MCF 10A (cell line): ENCODE measurements around the gene HSPB6. TPM values are rescaled to one million over a fixed set of nuclear protein-coding genes. Genes with fewer than 3 reads are reported as not detected.
A peak's percentile ranks its signal among the peaks of the same experiment; 100 is the strongest.

Experiments
- BruUV-seq: library from RNA; stranded (reverse); fragments of 400-500 nt; replicated peaks from 2 replicates; lab custom pipeline; 2021; lab: Mats Ljungman, UMichigan
- CTCF ChIA-PET: fragments of 300-600 bp; sonication (Branson Sonifier 250); formaldehyde crosslinking; extraction: SDS; loops from one replicate; lab custom pipeline; 2021; ENCODE audit warnings: antibody characterized with exemption, inconsistent platforms; lab: Yijun Ruan, JAX
- POLR2A ChIA-PET: fragments of 300-600, 350-650 bp; sonication (Branson Sonifier 250); formaldehyde crosslinking; extraction: SDS; loops from one replicate; lab custom pipeline; 2020; ENCODE audit warnings: antibody characterized with exemption, inconsistent platforms; lab: Yijun Ruan, JAX
- DNase-seq: peaks from one replicate; pipeline ENCODE4 v3.0.0-alpha.2; 2018; ENCODE audit not compliant: unreplicated experiment
- H3K27ac Mint-ChIP-seq: one replicate; pipeline ENCODE4 v1.8.0; 2022; ENCODE audit warnings: mild to moderate bottlenecking, low read depth, mixed read lengths; ENCODE audit not compliant: unreplicated experiment
- H3K27me3 Mint-ChIP-seq: one replicate; pipeline ENCODE4 v1.8.0; 2022; ENCODE audit warnings: mixed read lengths; ENCODE audit not compliant: insufficient read depth, unreplicated experiment
- H3K36me3 Mint-ChIP-seq: one replicate; pipeline ENCODE4 v1.8.0; 2022; ENCODE audit warnings: mild to moderate bottlenecking, moderate library complexity, mixed read lengths; ENCODE audit not compliant: insufficient read depth, unreplicated experiment
- H3K4me1 Mint-ChIP-seq: one replicate; pipeline ENCODE4 v1.8.0; 2022; ENCODE audit warnings: mixed read lengths; ENCODE audit not compliant: insufficient read depth, unreplicated experiment
- H3K4me3 Mint-ChIP-seq: one replicate; pipeline ENCODE4 v1.8.0; 2022; ENCODE audit warnings: mild to moderate bottlenecking, moderate library complexity, mixed read lengths; ENCODE audit not compliant: unreplicated experiment
- H3K9me3 Mint-ChIP-seq: one replicate; pipeline ENCODE4 v1.8.0; 2022; ENCODE audit warnings: mixed read lengths; ENCODE audit not compliant: unreplicated experiment
- intact Hi-C: fragments of 100-400 bp; cut with micrococcal nuclease; formaldehyde crosslinking; loops from 2 replicates; pipeline ENCODE4 v1.14.1; 2022
- total RNA-seq: library from RNA; stranded (reverse); gene quantifications from 2 replicates; pipeline ENCODE4 v1.2.3, GENCODE V29; 2022
- TF ChIP-seq, protein P1 (sequence below): fragments of 200-600 bp; IDR thresholded peaks from one replicate; pipeline ENCODE4 v1.8.0; 2022; ENCODE audit warnings: antibody characterized with exemption, mild to moderate bottlenecking; ENCODE audit not compliant: unreplicated experiment

Gene HSPB6
- total RNA-seq, 1 experiment from 2014 or later = 0.21 TPM

GRCh38 chr19:35742121-35742724, 14.6 kb downstream of the HSPB6 start, which contains the start of gene IGFLR1:
Gene IGFLR1 (minus strand): TSS chr19:35742452. CDS start chr19:35741180, 1,272 bp downstream.
- ChIA-PET CTCF (no interaction called here), POLR2A (interaction anchor here (0.6 kb wide), 1 partner anchor 135 kb away, joined by 3 read pairs; no protein-coding TSS in a partner anchor)
- Mint-ChIP-seq H3K4me1 (peaks cover 20% of the 10 kb centered on the region), H3K27ac (no peak within 1 kb of the TSS), H3K9me3 (no peaks in the 10 kb centered on the region), H3K4me3 (no peak within 1 kb of the TSS), H3K36me3 (peaks cover 35% of the 10 kb centered on the region), H3K27me3 (no peaks in the 10 kb centered on the region)
- TF ChIP-seq, protein P1, sequence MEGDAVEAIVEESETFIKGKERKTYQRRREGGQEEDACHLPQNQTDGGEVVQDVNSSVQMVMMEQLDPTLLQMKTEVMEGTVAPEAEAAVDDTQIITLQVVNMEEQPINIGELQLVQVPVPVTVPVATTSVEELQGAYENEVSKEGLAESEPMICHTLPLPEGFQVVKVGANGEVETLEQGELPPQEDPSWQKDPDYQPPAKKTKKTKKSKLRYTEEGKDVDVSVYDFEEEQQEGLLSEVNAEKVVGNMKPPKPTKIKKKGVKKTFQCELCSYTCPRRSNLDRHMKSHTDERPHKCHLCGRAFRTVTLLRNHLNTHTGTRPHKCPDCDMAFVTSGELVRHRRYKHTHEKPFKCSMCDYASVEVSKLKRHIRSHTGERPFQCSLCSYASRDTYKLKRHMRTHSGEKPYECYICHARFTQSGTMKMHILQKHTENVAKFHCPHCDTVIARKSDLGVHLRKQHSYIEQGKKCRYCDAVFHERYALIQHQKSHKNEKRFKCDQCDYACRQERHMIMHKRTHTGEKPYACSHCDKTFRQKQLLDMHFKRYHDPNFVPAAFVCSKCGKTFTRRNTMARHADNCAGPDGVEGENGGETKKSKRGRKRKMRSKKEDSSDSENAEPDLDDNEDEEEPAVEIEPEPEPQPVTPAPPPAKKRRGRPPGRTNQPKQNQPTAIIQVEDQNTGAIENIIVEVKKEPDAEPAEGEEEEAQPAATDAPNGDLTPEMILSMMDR = no peak
- BruUV-seq = no TSS peak
- intact Hi-C loops = no loop called here
- no peak for DNase-seq

DNA sequence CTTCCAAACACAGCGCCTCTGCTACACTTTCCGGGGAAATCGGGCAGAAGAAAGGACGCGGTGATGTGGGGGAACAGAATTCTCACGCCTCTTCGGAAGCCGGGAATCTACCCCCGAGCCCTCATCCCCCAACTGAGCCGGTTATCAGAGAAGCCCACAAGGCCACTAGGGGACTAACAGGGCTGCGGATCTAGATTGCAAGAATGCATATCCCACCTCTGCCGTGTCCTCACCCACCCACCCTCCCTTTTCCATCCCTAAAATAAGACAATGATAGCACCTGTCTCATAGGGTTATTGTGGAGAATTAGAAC, 15.7 kb downstream of the HSPB6 start:
- ChIA-PET POLR2A (interaction anchor here (0.6 to 2.0 kb wide), 8 partner anchors 10 to 162 kb away, joined by 3 to 9 read pairs (median 4); no protein-coding TSS in a partner anchor), CTCF (no interaction called here)
- intact Hi-C loops = no loop called here
- H3K9me3 Mint-ChIP-seq = no peaks in the 10 kb centered on the region
- no peak for DNase-seq
- peaks cover 39% of the 10 kb centered on the region for H3K36me3 Mint-ChIP-seq
- no TSS peak for BruUV-seq
- peak overlapping the region; percentile 72 for H3K4me3 Mint-ChIP-seq
- TF ChIP-seq, protein P1 = no peak
- no peaks in the 10 kb centered on the region for H3K27me3 Mint-ChIP-seq
- H3K27ac Mint-ChIP-seq = no peak overlapping the region
- H3K4me1 Mint-ChIP-seq = peaks cover 16% of the 10 kb centered on the region

GRCh38 chr19:35740423-35741202, 16.2 kb downstream of the HSPB6 start:
- BruUV-seq = no TSS peak
- POLR2A ChIA-PET = interaction anchor here (0.6 to 2.0 kb wide), 14 partner anchors 8 to 162 kb away, joined by 3 to 9 read pairs (median 3); partner anchors contain the start of gene LIN37
- Mint-ChIP-seq H3K9me3 (no peaks in the 10 kb centered on the region), H3K27me3 (no peaks in the 10 kb centered on the region), H3K27ac (no peak overlapping the region), H3K36me3 (peaks cover 39% of the 10 kb centered on the region), H3K4me3 (peak overlapping the region; percentile 72), H3K4me1 (peaks cover 11% of the 10 kb centered on the region)
- DNase-seq = peak; percentile 98
- intact Hi-C loops = no loop called here
- CTCF ChIA-PET = no interaction called here
- TF ChIP-seq, protein P1 = no peak

GRCh38 chr19:35740108-35740422, 16.8 kb downstream of the HSPB6 start:
- intact Hi-C loops = no loop called here
- Mint-ChIP-seq H3K27ac (no peak overlapping the region), H3K36me3 (peaks cover 33% of the 10 kb centered on the region), H3K27me3 (no peaks in the 10 kb centered on the region), H3K9me3 (no peaks in the 10 kb centered on the region), H3K4me3 (peak overlapping the region; percentile 72), H3K4me1 (peaks cover 11% of the 10 kb centered on the region)
- TF ChIP-seq, protein P1 = no peak
- ChIA-PET CTCF (interaction anchor here (0.6 kb wide), 1 partner anchor 46 kb away, joined by 5 read pairs; no protein-coding TSS in a partner anchor), POLR2A (interaction anchor here (0.6 to 2.0 kb wide), 11 partner anchors 9 to 96 kb away, joined by 3 to 9 read pairs (median 3); partner anchors contain the start of gene LIN37)
- no TSS peak for BruUV-seq
- no peak for DNase-seq
